Measurements from ENCODE around the gene OAF.

Gene OAF

GRCh38 chr11:120203626-120204025 is 7.2 kb upstream of the OAF start:
- DNase-seq (ENCODE audit: low spot score): no peak

GRCh38 chr11:120205596-120206161 is 5.2 kb upstream of the OAF start:
- no peak for DNase-seq (ENCODE audit: low spot score)

- no peak for DNase-seq (ENCODE audit: low spot score)
These were observed 3.3 kb upstream of the OAF start for GRCh38 chr11:120207512-120207911.

- no peak for DNase-seq (ENCODE audit: low spot score)
These were observed 2.8 kb upstream of the OAF start for GRCh38 chr11:120208001-120208441.

GRCh38 chr11:120208777-120209176 is 2.1 kb upstream of the OAF start:
- no peak for DNase-seq (ENCODE audit: low spot score)

- DNase-seq (ENCODE audit: low spot score): no peak
These were observed 846 bp upstream of the OAF start for GRCh38 chr11:120209746-120210625.

GRCh38 chr11:120211522-120212258 is 858 bp downstream of the OAF start:
- DNase-seq (ENCODE audit: low spot score): no peak

GRCh38 chr11:120212259-120212878 is 1.5 kb downstream of the OAF start:
- DNase-seq (ENCODE audit: low spot score): no peak

GRCh38 chr11:120212926-120213325 is 2.1 kb downstream of the OAF start:
- DNase-seq (ENCODE audit: low spot score): no peak

GRCh38 chr11:120214581-120214980 is 3.7 kb downstream of the OAF start:
- no peak for DNase-seq (ENCODE audit: low spot score)

GRCh38 chr11:120215634-120216033 is 4.8 kb downstream of the OAF start:
- no peak for DNase-seq (ENCODE audit: low spot score)

GRCh38 chr11:120216426-120217102 is 5.7 kb downstream of the OAF start:
- DNase-seq (ENCODE audit: low spot score): no peak

- DNase-seq (ENCODE audit: low spot score): no peak
These were observed 6.7 kb downstream of the OAF start for GRCh38 chr11:120217526-120217925.

GRCh38 chr11:120217941-120218694 is 7.3 kb downstream of the OAF start:
- no peak for DNase-seq (ENCODE audit: low spot score)

- no peak for DNase-seq (ENCODE audit: low spot score)
These were observed 7.8 kb downstream of the OAF start for GRCh38 chr11:120218695-120219033.

GRCh38 chr11:120219232-120219937 is 8.6 kb downstream of the OAF start:
- no peak for DNase-seq (ENCODE audit: low spot score)

- no peak for DNase-seq (ENCODE audit: low spot score)
These were observed 9.3 kb downstream of the OAF start for GRCh38 chr11:120219938-120220746.

GRCh38 chr11:120220747-120221037 is 9.9 kb downstream of the OAF start:
- DNase-seq (ENCODE audit: low spot score): no peak

GRCh38 chr11:120221115-120221752 is 10.4 kb downstream of the OAF start:
- no peak for DNase-seq (ENCODE audit: low spot score)

Measured in left forelimb (tissue), 1 donor.